H1 (cell line): ENCODE data around the gene AP5S1. TPM values are rescaled to one million over a fixed set of nuclear protein-coding genes. Genes with fewer than 3 reads are reported as not detected.

ENCODE experiments used
- ATF2 ChIP-seq: IDR thresholded peaks from 2 replicates; pipeline ENCODE4 v1.6.1; 2012; ENCODE audit warnings: low read length, inconsistent platforms
- BACH1 ChIP-seq: IDR thresholded peaks from 2 replicates; pipeline ENCODE4 v1.6.1; 2012; ENCODE audit warnings: low read length, improper control_type of control experiment
- BCL11A ChIP-seq, 2 experiments: IDR thresholded peaks; one replicate each; pipeline ENCODE4 v1.6.1; 2011; ENCODE audit warnings: low read depth in 2 of 2, low read length in 2 of 2, mild to moderate bottlenecking in 2 of 2
- BRCA1 ChIP-seq: IDR thresholded peaks from 2 replicates; pipeline ENCODE4 v1.6.1; 2012; ENCODE audit warnings: low read depth, low read length, improper control_type of control experiment
- CTBP2 ChIP-seq: IDR thresholded peaks from 2 replicates; pipeline ENCODE4 v1.7.0; 2011; ENCODE audit warnings: borderline replicate concordance, mild to moderate bottlenecking, moderate library complexity, mixed read lengths, low read length; ENCODE audit not compliant: insufficient read depth, insufficient read length
- EGR1 ChIP-seq: IDR thresholded peaks from 2 replicates; pipeline ENCODE4 v1.6.1; 2011; ENCODE audit warnings: low read depth, low read length, borderline replicate concordance
- GABPA ChIP-seq: IDR thresholded peaks from 2 replicates; pipeline ENCODE4 v1.6.1; 2011; ENCODE audit warnings: mild to moderate bottlenecking, low read length, moderate library complexity, borderline replicate concordance; ENCODE audit not compliant: insufficient read depth
- GTF2F1 ChIP-seq: IDR thresholded peaks from 2 replicates; pipeline ENCODE4 v1.6.1; 2012; ENCODE audit warnings: low read depth, low read length, improper control_type of control experiment, borderline replicate concordance
- JUN ChIP-seq: IDR thresholded peaks from 2 replicates; pipeline ENCODE4 v1.6.1; 2011; ENCODE audit warnings: low read depth, mild to moderate bottlenecking, improper control_type of control experiment, low read length
- KDM1A ChIP-seq: fragments of 200-600, 300-600 bp; sonication (generic); IDR thresholded peaks from 2 replicates; pipeline ENCODE4 v1.7.1; 2016; ENCODE audit warnings: mild to moderate bottlenecking, low read length, borderline replicate concordance
- KDM5A ChIP-seq: fragments of 200-600 bp; IDR thresholded peaks from 2 replicates; pipeline ENCODE4 v1.7.1; 2012; ENCODE audit warnings: mild to moderate bottlenecking, low read length, inconsistent platforms, mixed read lengths
- MAFK ChIP-seq: IDR thresholded peaks from 2 replicates; pipeline ENCODE4 v1.6.1; 2012; ENCODE audit warnings: low read depth, mild to moderate bottlenecking, improper control_type of control experiment, low read length
- PHF8 ChIP-seq: fragments of 200-600 bp; sonication (generic); conservative IDR thresholded peaks from 2 replicates; pipeline ENCODE4 v1.7.1; 2012; ENCODE audit warnings: low read depth, mild to moderate bottlenecking, inconsistent platforms, low read length, moderate library complexity
- POLR2AphosphoS5 ChIP-seq: IDR thresholded peaks from 2 replicates; pipeline ENCODE4 v1.6.1; 2011; ENCODE audit warnings: low read depth, low read length
- POU5F1 ChIP-seq: IDR thresholded peaks from 2 replicates; pipeline ENCODE4 v1.6.1; 2011; ENCODE audit warnings: low read depth, mild to moderate bottlenecking, low read length, moderate library complexity
- RAD21 ChIP-seq, 2 experiments: IDR thresholded peaks in 1 of 2; conservative IDR thresholded peaks in 1 of 2; 2 replicates each; pipeline ENCODE4 v1.6.1; 2011; ENCODE audit warnings: low read depth in 2 of 2, low read length in 2 of 2, improper control_type of control experiment in 1 of 2, inconsistent platforms in 1 of 2, mild to moderate bottlenecking in 1 of 2, moderate library complexity in 1 of 2
- RFX5 ChIP-seq: IDR thresholded peaks from 2 replicates; pipeline ENCODE4 v1.6.1; 2011; ENCODE audit warnings: low read depth, low read length, improper control_type of control experiment, borderline replicate concordance
- RXRA ChIP-seq: IDR thresholded peaks from 2 replicates; pipeline ENCODE4 v1.6.1; 2011; ENCODE audit warnings: low read depth, mild to moderate bottlenecking, low read length, moderate library complexity; ENCODE audit not compliant: insufficient read depth
- SIRT6 ChIP-seq: IDR thresholded peaks from one replicate; pipeline ENCODE4 v1.7.1; 2012; ENCODE audit warnings: low read length, inconsistent platforms
- SRF ChIP-seq: IDR thresholded peaks from 2 replicates; pipeline ENCODE4 v1.6.1; 2011; ENCODE audit warnings: mild to moderate bottlenecking, low read depth, low read length, moderate library complexity
- polyA plus RNA-seq, 7 experiments: library from polyadenylated mRNA; depleted of rRNA in 3 of 7; stranded (reverse) in 5 of 7; unstranded in 2 of 7; fragments of >200 nt in 5 of 7; fragments of 200-250 nt in 2 of 7; gene quantifications; 1 replicate in 5 of 7; 2 replicates in 1 of 7; 4 replicates in 1 of 7; pipeline versions ENCODE4 v1.2.1 to v1.2.3, GENCODE V29; 2011 to 2013; ENCODE audit warnings: missing spikeins in 2 of 7, mixed read lengths in 2 of 7
- total RNA-seq: library from RNA; stranded (reverse); fragmentation: NEBNext Ultra II Directional; extraction: Animal tissue kit (Norgen Biotek cat#: 25700); gene quantifications from 2 replicates; pipeline ENCODE4 v1.2.1, GENCODE V29; 2021
- TF ChIP-seq, protein P1 (sequence below): IDR thresholded peaks from 2 replicates; pipeline ENCODE4 v1.6.1; 2012; ENCODE audit warnings: inconsistent platforms
- TF ChIP-seq, protein P2 (sequence below): IDR thresholded peaks from 2 replicates; pipeline ENCODE4 v1.6.1; 2012; ENCODE audit warnings: inconsistent platforms

The AP5S1 gene
- total and polyA plus RNA-seq, 2 of the 8 experiments (the other 6 are each of a cell fraction or from before 2014, with no cell fraction given) = 3.3 to 3.7 TPM

- TF ChIP-seq BACH1 = no peak
- TF ChIP-seq GTF2F1 = no peak
- TF ChIP-seq PHF8 = peak; percentile 92
- no peak for TF ChIP-seq POU5F1
- no peak for TF ChIP-seq BRCA1
- TF ChIP-seq CTBP2 = no peak
- no peak for TF ChIP-seq KDM5A
- TF ChIP-seq GABPA = no peak
- TF ChIP-seq SIRT6 = no peak
- no peak for TF ChIP-seq EGR1
- 0 out of 4 replicates have a peak, but pooled peaks of 1 of the 2 experiments have one; percentile 12 for TF ChIP-seq RAD21 (IDR thresholded peaks at IDR 0.05 in 1 of 2, conservative IDR thresholded peaks at IDR 0.05 in 1 of 2; ENCODE audit: low read depth in 2 of 2, low read length in 2 of 2)
- no peak for TF ChIP-seq KDM1A
- TF ChIP-seq RFX5 = no peak
- TF ChIP-seq BCL11A (IDR thresholded peaks at IDR 0.05; ENCODE audit: low read depth in 2 of 2, low read length in 2 of 2) = no peak
- 0 out of 2 replicates have a peak, but pooled peaks have one; percentile 36 for TF ChIP-seq POLR2AphosphoS5
- no peak for TF ChIP-seq MAFK
- TF ChIP-seq RXRA = no peak
- no peak for TF ChIP-seq JUN
- TF ChIP-seq, protein P1, sequence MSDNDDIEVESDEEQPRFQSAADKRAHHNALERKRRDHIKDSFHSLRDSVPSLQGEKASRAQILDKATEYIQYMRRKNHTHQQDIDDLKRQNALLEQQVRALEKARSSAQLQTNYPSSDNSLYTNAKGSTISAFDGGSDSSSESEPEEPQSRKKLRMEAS = peak; percentile 71
- TF ChIP-seq, protein P2, sequence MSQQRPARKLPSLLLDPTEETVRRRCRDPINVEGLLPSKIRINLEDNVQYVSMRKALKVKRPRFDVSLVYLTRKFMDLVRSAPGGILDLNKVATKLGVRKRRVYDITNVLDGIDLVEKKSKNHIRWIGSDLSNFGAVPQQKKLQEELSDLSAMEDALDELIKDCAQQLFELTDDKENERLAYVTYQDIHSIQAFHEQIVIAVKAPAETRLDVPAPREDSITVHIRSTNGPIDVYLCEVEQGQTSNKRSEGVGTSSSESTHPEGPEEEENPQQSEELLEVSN = no peak; the same call in 1 of the 2 replicates
- no peak for TF ChIP-seq SRF
- TF ChIP-seq ATF2 = no peak
Measured at GRCh38 chr20:3846740-3847428, 26.5 kb downstream of the AP5S1 start, which contains the start of gene MAVS (continued).
